Upper lobe of left lung (tissue), 4 donors: Measurements from ENCODE around the gene FAM168B.
A peak's percentile ranks its signal among the peaks of the same experiment; 100 is the strongest.

ENCODE experiments used
- EP300 ChIP-seq, 4 donors: sonication (generic); formaldehyde crosslinking; IDR thresholded peaks; one replicate each; pipeline ENCODE4 v1.5.1; 2017; ENCODE audit warnings: antibody characterized with exemption in 4 of 4, control low read depth in 2 of 4
- POLR2A ChIP-seq, 4 donors: fragments of 450-650 bp; IDR thresholded peaks; one replicate each; pipeline ENCODE4 v1.5.1; 2016 to 2017; ENCODE audit warnings: antibody characterized with exemption in 4 of 4, mild to moderate bottlenecking in 2 of 4
- POLR2AphosphoS5 ChIP-seq, 2 donors: sonication (generic); formaldehyde crosslinking; IDR thresholded peaks; one replicate each; pipeline ENCODE4 v1.5.1; 2017; ENCODE audit warnings: antibody characterized with exemption in 2 of 2
- TF ChIP-seq, protein P1 (sequence below), 6 experiments: fragments of 450-650 bp in 4 of 6; fragments of 200-600 bp in 2 of 6; sonication (generic) in 2 of 6; IDR thresholded peaks; one replicate each; pipeline ENCODE4 v1.5.1; 2016 to 2019; ENCODE audit warnings: antibody characterized with exemption in 6 of 6

DNA sequence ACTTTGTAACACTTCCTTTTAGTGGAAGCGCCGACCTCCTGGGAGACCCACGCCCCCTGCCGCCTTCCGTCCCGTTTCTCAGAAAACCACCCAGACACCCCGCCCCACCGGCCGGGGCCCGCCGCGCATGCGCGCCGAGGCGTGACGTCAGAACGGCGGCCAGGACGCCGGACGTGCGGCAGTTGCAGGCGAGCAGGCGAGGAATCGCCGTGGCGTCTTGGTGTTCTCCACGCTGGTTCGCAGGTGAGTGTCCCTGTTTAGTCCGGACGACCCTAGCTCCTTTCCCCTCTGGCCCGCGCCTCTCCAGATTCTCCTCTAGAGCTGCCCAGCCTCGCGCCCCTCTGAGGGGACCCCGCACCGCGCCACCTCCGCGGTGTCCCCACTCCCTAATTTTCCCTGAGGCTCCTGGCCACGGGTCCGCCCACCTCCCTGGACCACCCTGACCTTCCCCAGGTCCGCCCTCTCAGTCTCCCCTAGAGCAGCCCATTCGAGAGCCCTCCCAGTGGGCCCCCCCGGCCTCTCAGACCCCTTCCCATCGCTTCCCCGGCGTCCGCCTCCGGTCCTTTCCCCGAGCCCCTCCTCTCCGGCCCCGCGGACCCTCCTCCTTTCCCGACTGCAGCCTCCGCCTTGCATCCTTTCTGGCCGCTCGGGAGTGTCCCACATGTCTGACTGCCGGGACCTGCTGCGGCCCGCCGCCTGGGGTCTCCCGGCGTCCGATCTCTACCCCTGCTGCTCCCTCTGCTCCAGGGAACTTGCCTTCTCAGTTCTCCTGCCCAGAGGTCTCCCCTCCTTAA lies 12.1 kb upstream of the FAM168B start, which contains the start of gene PLEKHB2:
- peak; percentile 59 to 96 (median 86) for TF ChIP-seq POLR2A (IDR thresholded peaks at IDR 0.05)
- TF ChIP-seq, protein P1, sequence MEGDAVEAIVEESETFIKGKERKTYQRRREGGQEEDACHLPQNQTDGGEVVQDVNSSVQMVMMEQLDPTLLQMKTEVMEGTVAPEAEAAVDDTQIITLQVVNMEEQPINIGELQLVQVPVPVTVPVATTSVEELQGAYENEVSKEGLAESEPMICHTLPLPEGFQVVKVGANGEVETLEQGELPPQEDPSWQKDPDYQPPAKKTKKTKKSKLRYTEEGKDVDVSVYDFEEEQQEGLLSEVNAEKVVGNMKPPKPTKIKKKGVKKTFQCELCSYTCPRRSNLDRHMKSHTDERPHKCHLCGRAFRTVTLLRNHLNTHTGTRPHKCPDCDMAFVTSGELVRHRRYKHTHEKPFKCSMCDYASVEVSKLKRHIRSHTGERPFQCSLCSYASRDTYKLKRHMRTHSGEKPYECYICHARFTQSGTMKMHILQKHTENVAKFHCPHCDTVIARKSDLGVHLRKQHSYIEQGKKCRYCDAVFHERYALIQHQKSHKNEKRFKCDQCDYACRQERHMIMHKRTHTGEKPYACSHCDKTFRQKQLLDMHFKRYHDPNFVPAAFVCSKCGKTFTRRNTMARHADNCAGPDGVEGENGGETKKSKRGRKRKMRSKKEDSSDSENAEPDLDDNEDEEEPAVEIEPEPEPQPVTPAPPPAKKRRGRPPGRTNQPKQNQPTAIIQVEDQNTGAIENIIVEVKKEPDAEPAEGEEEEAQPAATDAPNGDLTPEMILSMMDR (IDR thresholded peaks at IDR 0.05): peak in 1 of 6 experiments; percentile 17
- peak in 1 of 4 donors; percentile 62 for TF ChIP-seq EP300 (IDR thresholded peaks at IDR 0.05)
- peak; percentile 97 to 98 for TF ChIP-seq POLR2AphosphoS5 (IDR thresholded peaks at IDR 0.05)
